Mammary epithelial cell (primary cell): ENCODE measurements around the gene HNRNPK.

Experiments used
- EZH2 ChIP-seq: IDR thresholded peaks from 2 replicates; pipeline ENCODE4 v1.6.1; 2012; ENCODE audit warnings: low read length, inconsistent platforms, borderline replicate concordance
- TF ChIP-seq, protein P1 (sequence below), 2 donors: IDR thresholded peaks in 1 of 2; conservative IDR thresholded peaks in 1 of 2; 2 replicates each; pipeline ENCODE4 v1.5.1; 2011 to 2012; ENCODE audit warnings: inconsistent platforms in 2 of 2, low read length in 2 of 2, mild to moderate bottlenecking in 2 of 2, control low read depth in 1 of 2, low read depth in 1 of 2; ENCODE audit not compliant: insufficient read depth in 1 of 2; ENCODE audit errors: extremely low read depth in 1 of 2

DNA sequence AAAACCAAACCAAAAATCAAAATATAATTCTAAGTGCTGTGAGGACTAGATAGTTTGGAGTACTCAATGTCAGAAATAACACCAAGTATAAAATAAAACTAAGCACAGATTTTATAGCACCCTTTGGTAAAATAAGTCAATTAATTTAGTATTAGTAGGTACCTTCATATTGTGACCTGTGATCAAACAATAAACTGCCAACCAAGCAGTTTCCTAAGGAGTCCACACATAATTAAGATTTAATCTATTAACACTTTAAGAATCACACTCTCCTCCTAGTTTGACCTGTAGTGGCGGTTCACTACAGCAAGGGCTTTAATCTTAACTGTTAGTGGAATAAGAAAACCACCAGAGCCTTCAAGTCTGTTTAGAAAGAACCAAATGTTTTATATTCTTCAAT lies 2.8 kb downstream of the HNRNPK start:
- TF ChIP-seq, protein P1, sequence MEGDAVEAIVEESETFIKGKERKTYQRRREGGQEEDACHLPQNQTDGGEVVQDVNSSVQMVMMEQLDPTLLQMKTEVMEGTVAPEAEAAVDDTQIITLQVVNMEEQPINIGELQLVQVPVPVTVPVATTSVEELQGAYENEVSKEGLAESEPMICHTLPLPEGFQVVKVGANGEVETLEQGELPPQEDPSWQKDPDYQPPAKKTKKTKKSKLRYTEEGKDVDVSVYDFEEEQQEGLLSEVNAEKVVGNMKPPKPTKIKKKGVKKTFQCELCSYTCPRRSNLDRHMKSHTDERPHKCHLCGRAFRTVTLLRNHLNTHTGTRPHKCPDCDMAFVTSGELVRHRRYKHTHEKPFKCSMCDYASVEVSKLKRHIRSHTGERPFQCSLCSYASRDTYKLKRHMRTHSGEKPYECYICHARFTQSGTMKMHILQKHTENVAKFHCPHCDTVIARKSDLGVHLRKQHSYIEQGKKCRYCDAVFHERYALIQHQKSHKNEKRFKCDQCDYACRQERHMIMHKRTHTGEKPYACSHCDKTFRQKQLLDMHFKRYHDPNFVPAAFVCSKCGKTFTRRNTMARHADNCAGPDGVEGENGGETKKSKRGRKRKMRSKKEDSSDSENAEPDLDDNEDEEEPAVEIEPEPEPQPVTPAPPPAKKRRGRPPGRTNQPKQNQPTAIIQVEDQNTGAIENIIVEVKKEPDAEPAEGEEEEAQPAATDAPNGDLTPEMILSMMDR (conservative IDR thresholded peaks at IDR 0.05 in 1 of 2, IDR thresholded peaks at IDR 0.05 in 1 of 2; ENCODE audit: extremely low read depth in 1 of 2, insufficient read depth in 1 of 2, low read depth in 1 of 2, low read length in 2 of 2): no peak
- TF ChIP-seq EZH2: no peak
